Activated T-helper 9 cell treated with anti-CD3 and anti-CD28 coated beads, Interleukin-2, amount 50 U/mL, for 16 hours (primary cell): ENCODE measurements around the gene OXTR.

Source experiments
- DNase-seq: peaks from one replicate; pipeline ENCODE4 v3.0.0-alpha.2; 2020; ENCODE audit warnings: low read depth

OXTR gene

GRCh38 chr3:8769088-8769822, at the start of gene OXTR:
OXTR (minus strand) TSS chr3:8769613; CDS start chr3:8768187, 1,426 bp downstream.
- peak; percentile 15 for DNase-seq

DNA sequence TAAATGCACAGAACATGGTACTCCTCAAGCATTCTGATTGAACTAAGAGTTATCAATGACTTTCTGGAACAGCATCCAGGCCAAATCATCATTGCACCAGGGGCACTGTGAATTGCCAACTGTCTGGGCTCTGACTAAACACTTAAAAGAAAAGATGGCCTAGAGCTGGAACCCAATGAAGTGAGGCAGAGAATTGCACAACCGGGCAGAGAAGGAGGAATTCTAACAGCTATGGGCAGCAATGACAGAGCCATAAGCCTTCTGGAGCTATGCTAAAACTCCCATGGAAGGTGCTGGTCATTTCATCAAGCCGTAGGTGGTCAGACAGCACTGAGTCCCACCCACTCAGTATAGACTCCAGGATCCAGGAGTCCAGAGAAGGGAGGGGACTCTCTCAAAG, 48.1 kb upstream of the OXTR start:
- DNase-seq, result no peak

DNA sequence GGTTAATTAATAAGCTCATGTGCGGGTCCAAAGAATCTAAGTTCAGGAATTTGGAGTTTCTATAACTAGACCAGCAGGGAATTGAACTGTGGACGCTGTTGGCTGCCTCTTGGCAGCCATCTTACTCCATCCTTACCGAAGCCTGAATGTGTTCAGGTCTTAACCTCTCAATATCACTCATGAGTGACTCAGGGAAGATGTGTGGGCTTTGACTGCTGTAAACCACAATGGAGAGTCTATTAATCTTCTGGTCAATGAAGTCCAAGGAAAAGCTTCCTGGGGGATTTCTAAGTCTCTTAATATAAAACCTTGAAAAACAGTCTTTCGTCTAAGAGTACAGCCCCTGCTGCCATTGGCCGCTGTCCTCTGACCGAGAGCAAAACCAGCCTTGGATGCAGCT, 46.7 kb upstream of the OXTR start:
- no peak for DNase-seq

- no peak for DNase-seq
These were observed 44.0 kb upstream of the OXTR start for GRCh38 chr3:8813411-8813810.

- DNase-seq, result no peak
These were observed 41.1 kb upstream of the OXTR start for GRCh38 chr3:8810561-8810960.

GRCh38 chr3:8805774-8806173, 36.4 kb upstream of the OXTR start:
- no peak for DNase-seq

GRCh38 chr3:8802256-8802655, 32.8 kb upstream of the OXTR start:
- no peak for DNase-seq

DNA sequence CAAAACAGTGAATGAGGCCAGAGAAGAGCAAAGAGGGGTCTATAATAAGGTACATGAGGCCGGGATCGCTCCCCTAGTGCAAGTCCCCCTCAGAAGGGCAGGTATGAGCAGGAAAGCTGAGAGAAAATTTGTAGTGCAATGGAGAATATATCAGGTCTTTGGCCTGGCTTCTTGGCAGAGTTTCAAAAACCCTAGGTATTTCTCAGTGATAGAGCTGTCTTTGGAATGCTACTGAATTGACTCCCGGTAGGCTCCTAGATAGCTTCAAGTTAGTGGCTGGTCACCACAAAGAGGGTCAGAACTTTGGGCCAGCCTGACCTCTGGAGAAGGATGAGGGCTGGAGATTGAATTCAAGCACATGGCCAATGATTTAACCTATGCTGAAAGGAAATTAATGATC, 30.6 kb upstream of the OXTR start:
- DNase-seq, result no peak

- no peak for DNase-seq
These were observed 24.8 kb upstream of the OXTR start for GRCh38 chr3:8794247-8794646.

DNA sequence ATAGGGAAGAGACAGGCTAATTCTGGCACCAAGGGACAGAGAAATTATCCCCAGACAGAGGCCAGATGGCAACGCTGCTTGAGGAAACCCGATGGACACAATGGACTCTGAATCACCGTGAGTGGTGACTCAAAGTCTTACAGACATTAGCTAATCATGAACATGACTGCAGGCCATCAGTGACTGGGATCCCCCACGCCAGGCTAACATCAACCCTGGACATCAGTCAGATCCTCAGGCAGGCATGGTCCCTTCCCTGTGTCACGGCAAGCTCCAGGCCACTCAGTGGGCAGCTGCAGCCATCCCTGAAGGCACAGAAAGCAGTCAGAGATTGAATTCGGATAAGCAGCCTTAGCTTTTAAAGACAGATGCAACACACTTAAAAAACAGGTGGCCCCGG, 23.8 kb upstream of the OXTR start:
- no peak for DNase-seq

DNA sequence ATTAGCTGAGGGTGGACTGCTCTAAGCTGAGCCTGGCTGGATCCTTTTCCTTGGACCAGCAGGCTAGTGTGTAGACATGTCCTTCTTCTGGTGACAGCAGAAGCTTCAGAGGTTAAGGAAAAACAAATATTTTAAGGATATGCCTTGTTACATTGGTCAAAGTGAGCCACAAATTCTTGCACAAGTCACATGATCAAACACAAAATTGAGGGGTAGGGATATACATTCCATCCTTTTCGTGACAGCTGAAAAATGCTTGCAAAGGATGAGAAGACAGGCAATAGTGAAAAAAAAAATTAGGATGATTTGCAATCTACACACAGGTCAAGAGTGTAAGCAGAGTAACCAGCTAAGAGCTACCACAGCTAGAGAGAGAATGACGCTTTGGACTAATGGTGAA, 21.1 kb upstream of the OXTR start:
- DNase-seq, result no peak

- no peak for DNase-seq
These were observed 15.4 kb upstream of the OXTR start for GRCh38 chr3:8784676-8785435.

GRCh38 chr3:8780279-8780678, 10.9 kb upstream of the OXTR start:
- no peak for DNase-seq

- DNase-seq, result no peak
These were observed 9.1 kb upstream of the OXTR start for GRCh38 chr3:8778475-8778874.

GRCh38 chr3:8777978-8778267, 8.5 kb upstream of the OXTR start:
- no peak for DNase-seq

- DNase-seq, result no peak
These were observed 8.0 kb upstream of the OXTR start for GRCh38 chr3:8777201-8777977.

DNA sequence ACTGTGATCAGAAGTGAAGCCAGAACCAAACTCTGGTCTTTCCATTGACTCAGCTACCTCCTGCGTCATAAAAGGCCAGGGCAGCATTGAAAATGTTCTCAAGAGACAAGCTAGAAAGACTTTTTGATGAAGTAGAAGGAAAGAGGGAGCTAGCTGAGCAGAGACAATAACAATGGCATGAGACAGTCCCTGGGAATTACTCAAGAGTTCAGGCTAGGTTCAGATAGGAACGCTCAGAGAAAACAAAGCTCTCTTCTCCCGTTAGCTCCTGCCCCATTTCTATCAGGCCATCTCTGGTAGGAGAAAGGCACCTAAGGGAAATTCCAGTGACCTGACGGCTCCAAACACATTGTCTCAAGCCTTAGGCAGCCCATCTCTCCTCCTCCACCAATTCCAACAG, 7.0 kb upstream of the OXTR start:
- DNase-seq, result no peak

GRCh38 chr3:8775602-8776001, 6.2 kb upstream of the OXTR start:
- DNase-seq, result no peak

GRCh38 chr3:8775181-8775580, 5.8 kb upstream of the OXTR start:
- no peak for DNase-seq

- no peak for DNase-seq
These were observed 4.6 kb upstream of the OXTR start for GRCh38 chr3:8773941-8774542.

GRCh38 chr3:8768364-8769087, 887 bp downstream of the OXTR start:
- no peak for DNase-seq
